Measurements from ENCODE around the gene ARID3A. TPM values are rescaled to one million over a fixed set of nuclear protein-coding genes. Genes with fewer than 3 reads are reported as not detected.
"Not testable (repeated sequence)": the region's sequence is repeated elsewhere in the genome, so short reads cannot be mapped to it uniquely, and the experiment has no call there.

The ARID3A gene
- polyA plus RNA-seq (ENCODE audit: insufficient read length), result 28.3 TPM
- long read RNA-seq, donor 1, full-length matches to known transcripts, result 3 of 3 reads
- long read RNA-seq, donor 1, partial matches to known transcripts, result 0 of 3 reads
- long read RNA-seq, donor 1, other reads (novel, unspliced or antisense), result 0 of 3 reads
- long read RNA-seq, donor 2, partial matches to known transcripts, result 5 of 7 reads
- long read RNA-seq, donor 2, other reads (novel, unspliced or antisense), result 0 of 7 reads
- long read RNA-seq, donor 3, partial matches to known transcripts, result 0 of 1 reads
- long read RNA-seq, donor 3, other reads (novel, unspliced or antisense), result 0 of 1 reads
- long read RNA-seq, donor 4, partial matches to known transcripts, result 0 of 1 reads
- long read RNA-seq, donor 4, other reads (novel, unspliced or antisense), result 0 of 1 reads
- long read RNA-seq, donor 5, partial matches to known transcripts, result 0 of 1 reads
- long read RNA-seq, donor 5, other reads (novel, unspliced or antisense), result 0 of 1 reads
- long read RNA-seq, donor 6, full-length matches to known transcripts, result 2 of 2 reads
- long read RNA-seq, donor 6, partial matches to known transcripts, result 0 of 2 reads
- long read RNA-seq, donor 6, other reads (novel, unspliced or antisense), result 0 of 2 reads
- long read RNA-seq, donor 7, result 0 reads
- long read RNA-seq, donor 8, result 0 reads

- peak; percentile 90 for DNase-seq
These were observed at the start of gene ARID3A for GRCh38 chr19:925526-926322. ARID3A (plus strand) TSS chr19:926035; CDS start chr19:929529, 3,494 bp downstream.

GRCh38 chr19:876089-876488 is 49.7 kb upstream of the ARID3A start:
- no peak for DNase-seq

- no peak for DNase-seq
These were observed 49.0 kb upstream of the ARID3A start for GRCh38 chr19:876780-877314.

- DNase-seq, result not testable (repeated sequence)
These were observed 47.7 kb upstream of the ARID3A start for GRCh38 chr19:877992-878660.

- DNase-seq, result not testable (repeated sequence)
These were observed 46.9 kb upstream of the ARID3A start for GRCh38 chr19:878751-879561.

- DNase-seq, result no peak
These were observed 46.0 kb upstream of the ARID3A start for GRCh38 chr19:879711-880438.

GRCh38 chr19:881385-882071 is 44.3 kb upstream of the ARID3A start:
- DNase-seq, result no peak

GRCh38 chr19:882871-883497 is 42.9 kb upstream of the ARID3A start:
- no peak for DNase-seq

GRCh38 chr19:883661-884211 is 42.1 kb upstream of the ARID3A start:
- no peak for DNase-seq

- DNase-seq, result no peak
These were observed 41.2 kb upstream of the ARID3A start for GRCh38 chr19:884420-885211.

- DNase-seq, result no peak
These were observed 40.2 kb upstream of the ARID3A start for GRCh38 chr19:885536-886224.

GRCh38 chr19:887072-887471 is 38.8 kb upstream of the ARID3A start:
- no peak for DNase-seq

- DNase-seq, result no peak
These were observed 38.2 kb upstream of the ARID3A start for GRCh38 chr19:887599-887998.

GRCh38 chr19:888581-889385 is 37.1 kb upstream of the ARID3A start:
- no peak for DNase-seq

GRCh38 chr19:889662-890295 is 36.1 kb upstream of the ARID3A start:
- DNase-seq, result no peak

- no peak for DNase-seq
These were observed 35.0 kb upstream of the ARID3A start for GRCh38 chr19:890831-891230.

Measured in left kidney (tissue), 8 donors.